NCI-H2107 treated with DMSO at 0.1 percent for 48 hours (cell line): ENCODE data around the gene IDNK.

Experiments used
- DNase-seq: peaks from one replicate; lab custom pipeline; 2025; ENCODE audit not compliant: unreplicated experiment; lab: John Stamatoyannopoulos, UW

Gene IDNK

GRCh38 chr9:83688921-83689320 lies 66.0 kb downstream of the IDNK start:
- DNase-seq: no peak

DNA sequence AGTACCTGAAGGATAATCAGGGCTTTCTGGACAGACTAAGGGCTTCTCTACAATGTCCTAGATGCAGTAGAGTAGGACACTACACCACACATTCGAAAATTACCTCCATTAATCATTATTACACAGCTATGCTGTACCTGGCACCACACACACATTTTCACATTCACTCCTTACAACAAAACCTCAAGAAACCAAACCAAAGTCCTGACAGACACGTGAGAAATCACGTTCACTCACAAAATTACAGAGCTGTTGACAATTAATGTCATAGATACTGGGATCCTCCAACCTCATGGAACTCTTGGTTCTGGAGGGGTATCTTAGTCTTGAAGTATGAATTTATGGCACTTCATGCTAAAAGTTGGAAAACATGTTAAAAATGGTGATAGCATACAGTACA lies 68.5 kb downstream of the IDNK start:
- DNase-seq: no peak
